ENCODE measurements around the gene SLC8A1.

SLC8A1 gene

DNA sequence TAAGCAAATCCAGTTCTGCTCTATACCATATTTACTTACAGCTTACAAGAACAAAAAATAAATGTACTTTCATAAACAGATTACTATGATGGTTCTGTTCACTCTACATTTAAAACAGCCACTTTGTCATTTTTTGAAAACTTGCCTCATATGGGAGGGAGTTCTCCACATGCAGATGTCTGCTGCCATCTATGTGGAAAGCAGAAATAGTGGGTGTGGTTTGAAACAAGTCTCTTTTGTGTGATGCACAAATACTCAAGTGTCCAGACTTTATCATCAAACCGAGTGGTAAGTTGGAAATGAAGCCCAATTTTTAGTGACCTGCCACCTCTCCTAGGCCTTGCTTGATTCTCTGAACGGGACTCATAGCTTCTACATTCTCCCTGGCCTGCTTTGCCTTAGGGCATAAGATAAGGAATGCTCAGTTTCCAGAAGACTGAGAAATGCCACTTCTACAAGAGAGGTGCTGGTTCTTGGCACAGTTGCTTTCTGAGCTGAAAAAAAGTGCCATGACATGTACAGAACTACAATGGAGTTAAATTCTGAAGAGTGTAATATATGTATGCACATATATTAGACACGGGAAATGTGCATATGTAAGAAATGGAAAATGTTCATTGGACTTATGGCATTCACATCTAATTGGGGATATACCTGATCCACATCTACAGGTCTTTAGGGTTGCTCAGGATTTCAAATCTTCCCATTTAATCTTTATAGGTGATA, 221.0 kb downstream of the SLC8A1 start:
- DNase-seq (ENCODE audit: low read depth) = no peak

GRCh38 chr2:40230186-40230585, 221.7 kb downstream of the SLC8A1 start:
- no peak for DNase-seq (ENCODE audit: low read depth)

DNA sequence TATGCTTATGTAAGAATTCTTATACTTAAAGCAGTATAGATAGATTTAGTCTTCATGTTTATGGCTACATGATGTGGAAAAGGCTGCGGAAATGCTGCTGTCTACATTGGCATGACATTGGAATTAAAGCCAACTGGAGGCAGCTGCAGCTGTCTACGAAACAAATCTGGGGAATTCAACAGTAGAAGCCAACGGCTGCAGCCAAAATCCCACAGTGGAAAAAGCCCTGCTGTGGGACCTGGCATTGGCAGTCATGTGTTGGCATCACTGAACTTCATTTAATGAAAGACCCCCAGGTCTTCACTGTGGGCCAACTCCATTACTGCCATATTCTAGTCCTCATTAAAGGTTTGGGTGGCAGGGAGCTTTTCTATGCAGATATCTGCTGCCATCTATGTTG, 223.6 kb downstream of the SLC8A1 start:
- DNase-seq (ENCODE audit: low read depth) = no peak

GRCh38 chr2:40227210-40227609, 224.7 kb downstream of the SLC8A1 start:
- no peak for DNase-seq (ENCODE audit: low read depth)

GRCh38 chr2:40226637-40227036, 225.3 kb downstream of the SLC8A1 start:
- DNase-seq (ENCODE audit: low read depth) = no peak

DNA sequence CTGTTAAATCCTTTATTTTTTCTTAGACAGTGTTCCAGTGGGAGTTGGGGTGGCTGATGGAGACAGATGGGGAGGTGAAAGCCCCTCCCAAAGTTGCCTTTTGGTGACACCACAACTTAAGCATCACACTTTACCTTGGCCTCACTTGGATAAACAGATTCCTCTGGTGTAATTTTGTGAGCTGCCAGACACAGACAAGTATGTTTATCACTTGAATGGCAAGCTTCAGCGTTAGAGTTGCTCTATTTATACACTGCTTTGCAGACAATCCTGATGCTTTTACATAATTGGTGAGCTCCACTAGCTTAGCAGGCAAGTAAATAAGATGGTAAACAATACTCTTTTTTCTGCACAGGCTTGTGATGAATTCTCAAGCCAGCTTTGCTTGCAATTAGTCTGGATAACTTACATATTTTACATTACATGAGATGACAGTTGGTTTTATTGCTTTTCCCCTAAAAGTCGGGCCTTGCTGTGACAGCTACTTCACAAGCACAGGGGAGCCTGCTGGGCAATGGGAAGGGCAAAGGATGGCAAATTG, 226.2 kb downstream of the SLC8A1 start:
- DNase-seq (ENCODE audit: low read depth) = no peak

DNA sequence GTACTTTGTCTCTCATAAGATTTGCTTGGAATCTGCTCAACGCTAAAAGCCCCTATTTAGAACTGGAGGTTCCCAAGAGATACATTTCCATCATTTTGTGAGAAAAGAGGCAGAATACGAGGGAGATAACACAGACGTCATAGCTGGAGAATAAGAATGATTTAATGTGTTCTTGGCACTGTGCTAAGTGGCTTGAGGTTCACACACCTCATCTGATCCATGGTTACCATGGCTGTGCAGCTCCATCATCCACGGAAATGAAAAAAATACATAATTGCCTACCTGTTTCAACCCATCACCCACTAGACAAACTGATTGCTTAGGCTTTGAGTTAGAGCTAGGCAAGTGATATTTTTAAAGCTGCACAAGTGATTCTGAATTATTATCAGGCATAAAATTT, 227.6 kb downstream of the SLC8A1 start:
- DNase-seq (ENCODE audit: low read depth) = no peak

GRCh38 chr2:40220177-40220925, 231.5 kb downstream of the SLC8A1 start:
- DNase-seq (ENCODE audit: low read depth) = no peak

DNA sequence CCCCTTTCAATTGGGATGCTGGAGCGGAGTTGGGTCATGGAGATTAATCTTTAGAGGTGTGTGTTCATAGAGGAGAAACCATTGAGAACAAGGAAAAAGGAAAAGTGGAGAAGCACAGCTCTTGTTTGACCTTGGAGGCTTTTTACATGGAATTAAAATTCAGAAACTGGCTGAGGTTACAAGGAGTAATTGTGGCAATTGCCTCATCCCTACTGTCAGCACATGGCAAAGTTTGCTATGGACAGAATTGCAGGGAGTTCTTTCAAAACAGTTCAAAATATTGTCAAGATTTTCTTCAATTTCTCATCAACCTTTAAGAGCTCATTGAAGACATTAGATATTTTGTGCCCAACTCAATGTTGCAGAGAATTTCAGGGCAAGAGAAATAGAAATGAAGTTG, 232.7 kb downstream of the SLC8A1 start:
- no peak for DNase-seq (ENCODE audit: low read depth)

GRCh38 chr2:40218679-40219078, 233.2 kb downstream of the SLC8A1 start:
- no peak for DNase-seq (ENCODE audit: low read depth)

GRCh38 chr2:40213619-40214018, 238.3 kb downstream of the SLC8A1 start:
- no peak for DNase-seq (ENCODE audit: low read depth)

DNA sequence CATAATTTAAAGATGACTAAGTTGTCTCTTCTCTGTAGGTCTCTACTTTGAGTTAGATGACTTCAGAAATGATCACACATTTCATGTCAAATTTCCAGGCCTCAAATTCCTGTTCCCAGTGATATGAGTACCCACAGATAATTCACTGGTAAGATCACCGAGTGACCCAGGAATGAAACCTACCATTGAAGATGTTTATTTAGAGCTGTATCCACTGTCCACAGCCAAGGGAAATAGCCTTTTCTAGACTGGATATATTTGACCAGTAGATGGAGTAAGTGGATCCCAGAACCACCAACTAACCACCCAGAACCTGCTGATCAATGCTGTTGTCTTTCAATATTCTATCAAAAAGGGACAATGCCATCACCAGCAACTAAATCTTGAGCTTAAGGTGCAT, 238.8 kb downstream of the SLC8A1 start:
- DNase-seq (ENCODE audit: low read depth) = no peak

- DNase-seq (ENCODE audit: low read depth) = no peak
Observed at GRCh38 chr2:40210968-40211353, 240.9 kb downstream of the SLC8A1 start.

DNA sequence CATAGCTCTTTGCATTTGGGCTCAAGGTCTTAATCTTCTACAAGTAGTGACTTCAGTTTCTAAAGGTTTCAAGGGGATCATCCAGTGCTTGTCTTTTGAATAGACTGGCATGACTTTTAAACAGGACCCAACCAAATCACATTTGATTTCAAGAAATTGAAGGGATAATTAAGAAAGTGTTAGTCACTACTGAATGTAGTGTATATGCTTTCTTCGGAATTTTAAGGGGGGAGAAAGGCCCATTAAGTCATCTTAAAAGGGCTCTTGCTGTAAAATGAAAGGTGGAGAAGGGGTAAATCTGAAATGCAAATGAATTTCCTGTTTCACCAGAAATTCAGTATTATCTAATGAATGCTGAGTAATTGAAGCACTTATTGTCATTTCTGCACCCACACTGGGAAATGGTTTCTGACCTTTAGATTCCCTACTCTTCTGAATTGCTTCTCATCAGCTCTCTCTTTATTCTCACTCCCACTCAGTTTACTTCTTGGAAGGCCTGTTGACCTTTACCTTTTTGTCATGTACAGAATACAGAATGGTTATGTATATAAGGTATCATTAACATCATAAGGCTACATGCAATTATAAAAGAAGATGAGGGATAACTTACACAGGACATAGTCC, 241.4 kb downstream of the SLC8A1 start:
- DNase-seq (ENCODE audit: low read depth) = no peak

GRCh38 chr2:40209761-40210160, 242.1 kb downstream of the SLC8A1 start:
- no peak for DNase-seq (ENCODE audit: low read depth)

GRCh38 chr2:40208463-40208862, 243.4 kb downstream of the SLC8A1 start:
- no peak for DNase-seq (ENCODE audit: low read depth)

DNA sequence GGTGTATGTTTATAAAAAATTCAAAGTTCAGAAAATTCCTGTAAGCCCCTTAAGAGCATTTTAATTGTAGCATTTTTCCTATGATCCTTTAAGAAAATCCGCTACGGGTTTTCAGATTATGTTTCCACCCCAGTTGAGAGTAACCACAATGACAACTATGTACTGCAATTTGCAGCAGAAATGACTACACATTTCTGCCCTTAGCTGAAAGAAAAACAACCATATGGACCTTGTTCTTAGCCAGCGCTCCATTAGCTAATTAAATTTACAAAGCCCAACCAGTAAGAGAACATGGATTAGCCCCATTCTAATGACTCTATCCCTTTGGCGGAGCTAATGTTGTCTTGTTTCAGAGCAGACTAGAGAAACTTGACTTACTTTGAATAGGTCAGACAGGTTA, 247.6 kb downstream of the SLC8A1 start:
- DNase-seq (ENCODE audit: low read depth) = no peak

- no peak for DNase-seq (ENCODE audit: low read depth)
Observed at GRCh38 chr2:40202798-40203400, 249.0 kb downstream of the SLC8A1 start.

DNA sequence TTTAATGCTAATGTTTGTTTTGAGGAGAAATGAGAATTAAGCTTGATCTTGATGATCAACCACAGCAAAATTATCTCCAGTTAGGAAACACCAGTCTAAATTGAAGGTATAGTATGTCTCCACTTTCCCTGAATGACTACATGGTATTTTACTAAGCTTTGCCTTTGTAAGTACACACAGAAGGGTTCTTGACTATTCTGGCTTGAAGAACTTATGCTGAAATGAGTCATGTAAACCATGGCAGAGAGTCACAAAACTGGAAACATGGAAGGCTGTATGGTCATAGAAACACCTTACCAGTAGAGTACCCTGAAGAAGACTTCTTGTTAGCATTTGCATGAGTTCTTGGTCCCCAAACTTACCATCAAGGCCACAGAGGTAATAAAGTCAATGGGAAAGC, 250.5 kb downstream of the SLC8A1 start:
- no peak for DNase-seq (ENCODE audit: low read depth)

DNA sequence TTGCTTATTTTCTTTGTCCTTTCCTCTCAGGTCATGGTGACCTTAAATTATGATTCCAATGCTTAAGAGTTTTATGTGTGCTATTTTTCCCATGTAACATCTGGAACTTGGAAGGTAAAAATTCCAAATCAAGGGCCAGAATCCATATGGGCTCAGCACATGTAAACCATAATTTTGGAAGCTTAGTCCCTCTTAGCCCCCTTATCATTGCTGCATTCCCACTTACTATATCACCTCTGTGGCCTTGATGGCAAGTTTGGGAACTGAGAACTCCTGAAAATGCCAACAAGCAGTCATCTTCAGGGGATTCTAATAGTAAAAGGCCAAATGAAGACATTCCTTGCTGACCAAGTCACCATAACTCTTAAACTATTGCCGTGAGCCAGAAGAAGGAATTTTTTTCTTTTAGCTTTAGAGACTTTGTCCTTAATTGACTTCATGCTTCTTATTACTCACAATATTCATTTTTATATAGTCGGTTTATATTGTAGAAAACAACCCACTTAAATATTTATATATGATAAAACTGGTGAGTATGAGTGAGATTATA, 251.4 kb downstream of the SLC8A1 start:
- no peak for DNase-seq (ENCODE audit: low read depth)

DNA sequence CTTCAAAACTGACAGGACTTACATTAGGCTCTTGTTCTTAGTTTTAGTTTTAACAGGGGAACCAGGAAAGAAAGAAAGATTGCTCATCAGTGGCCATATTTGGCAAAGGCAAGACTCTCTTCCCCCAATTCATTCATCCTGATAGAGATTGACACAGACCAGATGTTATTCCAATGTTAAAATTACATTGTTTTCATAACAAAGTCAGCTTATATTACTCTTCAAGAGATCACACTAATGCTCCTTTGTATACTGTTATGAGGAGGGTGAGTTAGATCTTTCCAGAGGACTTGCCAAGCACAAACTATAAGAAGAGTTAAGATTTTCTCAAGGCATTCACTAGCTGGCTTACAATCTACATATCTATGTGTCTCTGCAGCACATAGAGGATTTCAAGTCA, 252.1 kb downstream of the SLC8A1 start:
- no peak for DNase-seq (ENCODE audit: low read depth)

GRCh38 chr2:40197121-40197520, 254.8 kb downstream of the SLC8A1 start:
- DNase-seq (ENCODE audit: low read depth) = no peak
